ENCODE measurements around the gene TMEM187.

GRCh38 chrX:153925387-153925738 is 47.2 kb upstream of the TMEM187 start:
- TF ChIP-seq, protein P1, sequence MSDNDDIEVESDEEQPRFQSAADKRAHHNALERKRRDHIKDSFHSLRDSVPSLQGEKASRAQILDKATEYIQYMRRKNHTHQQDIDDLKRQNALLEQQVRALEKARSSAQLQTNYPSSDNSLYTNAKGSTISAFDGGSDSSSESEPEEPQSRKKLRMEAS (IDR thresholded peaks at IDR 0.05): no peak
- TF ChIP-seq, protein P2, sequence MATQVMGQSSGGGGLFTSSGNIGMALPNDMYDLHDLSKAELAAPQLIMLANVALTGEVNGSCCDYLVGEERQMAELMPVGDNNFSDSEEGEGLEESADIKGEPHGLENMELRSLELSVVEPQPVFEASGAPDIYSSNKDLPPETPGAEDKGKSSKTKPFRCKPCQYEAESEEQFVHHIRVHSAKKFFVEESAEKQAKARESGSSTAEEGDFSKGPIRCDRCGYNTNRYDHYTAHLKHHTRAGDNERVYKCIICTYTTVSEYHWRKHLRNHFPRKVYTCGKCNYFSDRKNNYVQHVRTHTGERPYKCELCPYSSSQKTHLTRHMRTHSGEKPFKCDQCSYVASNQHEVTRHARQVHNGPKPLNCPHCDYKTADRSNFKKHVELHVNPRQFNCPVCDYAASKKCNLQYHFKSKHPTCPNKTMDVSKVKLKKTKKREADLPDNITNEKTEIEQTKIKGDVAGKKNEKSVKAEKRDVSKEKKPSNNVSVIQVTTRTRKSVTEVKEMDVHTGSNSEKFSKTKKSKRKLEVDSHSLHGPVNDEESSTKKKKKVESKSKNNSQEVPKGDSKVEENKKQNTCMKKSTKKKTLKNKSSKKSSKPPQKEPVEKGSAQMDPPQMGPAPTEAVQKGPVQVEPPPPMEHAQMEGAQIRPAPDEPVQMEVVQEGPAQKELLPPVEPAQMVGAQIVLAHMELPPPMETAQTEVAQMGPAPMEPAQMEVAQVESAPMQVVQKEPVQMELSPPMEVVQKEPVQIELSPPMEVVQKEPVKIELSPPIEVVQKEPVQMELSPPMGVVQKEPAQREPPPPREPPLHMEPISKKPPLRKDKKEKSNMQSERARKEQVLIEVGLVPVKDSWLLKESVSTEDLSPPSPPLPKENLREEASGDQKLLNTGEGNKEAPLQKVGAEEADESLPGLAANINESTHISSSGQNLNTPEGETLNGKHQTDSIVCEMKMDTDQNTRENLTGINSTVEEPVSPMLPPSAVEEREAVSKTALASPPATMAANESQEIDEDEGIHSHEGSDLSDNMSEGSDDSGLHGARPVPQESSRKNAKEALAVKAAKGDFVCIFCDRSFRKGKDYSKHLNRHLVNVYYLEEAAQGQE (IDR thresholded peaks at IDR 0.05; ENCODE audit: low read depth): no peak
- TF ChIP-seq YY1 (IDR thresholded peaks at IDR 0.05; ENCODE audit: low read depth): no peak
- no peak for TF ChIP-seq ZBTB7A (IDR thresholded peaks at IDR 0.05; ENCODE audit: low read depth)
